PC-9 (cell line): ENCODE results near the gene ATP6V1D. TPM values are rescaled to one million over a fixed set of nuclear protein-coding genes. Genes with fewer than 3 reads are reported as not detected.
A peak's percentile ranks its signal among the peaks of the same experiment; 100 is the strongest.

Experiments used
- BruUV-seq: library from RNA; stranded (reverse); fragments of 400-500 nt; replicated peaks from 2 replicates; lab custom pipeline; 2021; lab: Mats Ljungman, UMichigan
- CTCF ChIA-PET: fragments of 300-600 bp; sonication (Branson Sonifier 250); formaldehyde crosslinking; loops from one replicate; lab custom pipeline; 2022; ENCODE audit warnings: antibody characterized with exemption; lab: Charles Lee
- POLR2A ChIA-PET: fragments of 300-600 bp; sonication (Branson Sonifier 250); formaldehyde crosslinking; loops from one replicate; lab custom pipeline; 2022; ENCODE audit warnings: antibody characterized with exemption; ENCODE audit not compliant: unreplicated experiment; lab: Charles Lee
- DNase-seq, 2 experiments: peaks; one replicate each; pipeline versions ENCODE4 v3.0.0 to v3.0.0-alpha.2; 2015 to 2022; ENCODE audit warnings: mixed read lengths in 1 of 2
- H2AFZ ChIP-seq: fragments of 200-600 bp; sonication (generic); 2 replicates; pipeline ENCODE4 v1.8.1; 2017; ENCODE audit warnings: antibody characterized with exemption
- H3F3A ChIP-seq: fragments of 200-600 bp; sonication (generic); 2 replicates; pipeline ENCODE4 v1.8.1; 2017; ENCODE audit warnings: antibody characterized with exemption, mild to moderate bottlenecking, low read depth; ENCODE audit not compliant: insufficient read depth
- H3K27ac ChIP-seq: fragments of 200-600 bp; sonication (generic); 2 replicates; pipeline ENCODE4 v1.6.1; 2016; ENCODE audit warnings: mixed run types
- H3K27me3 ChIP-seq: fragments of 200-600 bp; sonication (generic); 2 replicates; pipeline ENCODE4 v1.6.1; 2016; ENCODE audit warnings: low read depth, mixed run types; ENCODE audit not compliant: insufficient read depth
- H3K36me3 ChIP-seq: fragments of 200-600 bp; sonication (generic); 2 replicates; pipeline ENCODE4 v1.6.1; 2016; ENCODE audit warnings: low read depth, mixed run types
- H3K4me1 ChIP-seq: fragments of 200-600 bp; sonication (generic); replicated peaks from 2 replicates; pipeline ENCODE4 v1.6.1; 2016; ENCODE audit warnings: mixed run types; ENCODE audit not compliant: insufficient read depth
- H3K4me2 ChIP-seq: fragments of 200-600 bp; sonication (generic); 2 replicates; pipeline ENCODE4 v1.6.1; 2017; ENCODE audit warnings: mixed run types
- H3K4me3 ChIP-seq: fragments of 200-600 bp; sonication (generic); 2 replicates; pipeline ENCODE4 v1.6.1; 2016; ENCODE audit warnings: mixed run types
- H3K79me2 ChIP-seq: fragments of 200-600 bp; sonication (generic); 2 replicates; pipeline ENCODE4 v1.6.1; 2017; ENCODE audit warnings: low read depth, mixed run types
- H3K9me2 ChIP-seq: fragments of 200-600 bp; sonication (generic); 2 replicates; pipeline ENCODE4 v1.8.1; 2017; ENCODE audit warnings: mild to moderate bottlenecking; ENCODE audit not compliant: insufficient read depth
- H3K9me3 ChIP-seq: fragments of 200-600 bp; sonication (generic); 2 replicates; pipeline ENCODE4 v1.8.1; 2016; ENCODE audit warnings: low read depth; ENCODE audit not compliant: insufficient read depth
- H4K20me1 ChIP-seq: fragments of 200-600 bp; sonication (generic); 2 replicates; pipeline ENCODE4 v1.8.1; 2017; ENCODE audit not compliant: insufficient read depth
- EZH2 ChIP-seq: fragments of 200-600 bp; sonication (generic); IDR thresholded peaks from 2 replicates; pipeline ENCODE4 v1.8.0; 2017; ENCODE audit warnings: antibody characterized with exemption, low read depth
- intact Hi-C: fragments of 100-400 bp; cut with micrococcal nuclease; formaldehyde crosslinking; loops from one replicate; pipeline ENCODE4 v1.10.0; 2022; ENCODE audit not compliant: unreplicated experiment
- total RNA-seq: library from RNA; stranded (reverse); gene quantifications from 2 replicates; pipeline ENCODE4 v1.2.3, GENCODE V29; 2021
- TF ChIP-seq, protein P1 (sequence below): fragments of 200-600 bp; sonication (generic); conservative IDR thresholded peaks from 2 replicates; pipeline ENCODE4 v1.6.1; 2017; ENCODE audit warnings: mixed run types, antibody characterized with exemption, mild to moderate bottlenecking, moderate library complexity

The ATP6V1D gene
- total RNA-seq, 1 experiment from 2014 or later, result 67.9 TPM

GRCh38 chr14:67385618-67386017 lies 26.0 kb upstream of the ATP6V1D start:
- intact Hi-C loops, result no loop called here
- Histone ChIP-seq H3K27me3 (no peaks in the 10 kb centered on the region), H3K4me3 (no peak overlapping the region), H4K20me1 (peaks cover 10% of the 10 kb centered on the region; the same call in 1 of the 2 replicates), H3K4me2 (no peak overlapping the region), H3K4me1 (peaks cover 13% of the 10 kb centered on the region), H3K27ac (peak overlapping the region; percentile 5; the same call in 1 of the 2 replicates), H3K79me2 (no peaks in the 10 kb centered on the region), H3F3A (peaks cover 62% of the 10 kb centered on the region), H3K9me3 (no peaks in the 10 kb centered on the region), H3K36me3 (peaks cover 52% of the 10 kb centered on the region), H3K9me2 (no peaks in the 10 kb centered on the region), H2AFZ (no peak overlapping the region)
- TF ChIP-seq, protein P1, sequence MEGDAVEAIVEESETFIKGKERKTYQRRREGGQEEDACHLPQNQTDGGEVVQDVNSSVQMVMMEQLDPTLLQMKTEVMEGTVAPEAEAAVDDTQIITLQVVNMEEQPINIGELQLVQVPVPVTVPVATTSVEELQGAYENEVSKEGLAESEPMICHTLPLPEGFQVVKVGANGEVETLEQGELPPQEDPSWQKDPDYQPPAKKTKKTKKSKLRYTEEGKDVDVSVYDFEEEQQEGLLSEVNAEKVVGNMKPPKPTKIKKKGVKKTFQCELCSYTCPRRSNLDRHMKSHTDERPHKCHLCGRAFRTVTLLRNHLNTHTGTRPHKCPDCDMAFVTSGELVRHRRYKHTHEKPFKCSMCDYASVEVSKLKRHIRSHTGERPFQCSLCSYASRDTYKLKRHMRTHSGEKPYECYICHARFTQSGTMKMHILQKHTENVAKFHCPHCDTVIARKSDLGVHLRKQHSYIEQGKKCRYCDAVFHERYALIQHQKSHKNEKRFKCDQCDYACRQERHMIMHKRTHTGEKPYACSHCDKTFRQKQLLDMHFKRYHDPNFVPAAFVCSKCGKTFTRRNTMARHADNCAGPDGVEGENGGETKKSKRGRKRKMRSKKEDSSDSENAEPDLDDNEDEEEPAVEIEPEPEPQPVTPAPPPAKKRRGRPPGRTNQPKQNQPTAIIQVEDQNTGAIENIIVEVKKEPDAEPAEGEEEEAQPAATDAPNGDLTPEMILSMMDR, result no peak
- TF ChIP-seq EZH2, result no peak
- no TSS peak for BruUV-seq
- ChIA-PET CTCF (interaction anchor here (0.6 to 1.2 kb wide), 6 partner anchors 26 to 1026 kb away, joined by 4 to 9 read pairs (median 6); partner anchors contain the start of genes ATP6V1D, EIF2S1 and PLEK2), POLR2A (no interaction called here)
- no peak for DNase-seq

GRCh38 chr14:67385120-67385519 lies 25.5 kb upstream of the ATP6V1D start:
- POLR2A ChIA-PET, result no interaction called here
- peaks cover 66% of the 10 kb centered on the region for H3F3A ChIP-seq
- peak overlapping the region; percentile 5; the same call in 1 of the 2 replicates for H3K27ac ChIP-seq
- no peaks in the 10 kb centered on the region for H3K9me2 ChIP-seq
- intact Hi-C loops, result no loop called here
- TF ChIP-seq, protein P1, result no peak
- no peak for TF ChIP-seq EZH2
- BruUV-seq, result no TSS peak
- H3K79me2 ChIP-seq, result no peaks in the 10 kb centered on the region
- no peak overlapping the region for H2AFZ ChIP-seq
- no peak overlapping the region; the same call in 1 of the 2 replicates for H3K4me2 ChIP-seq
- no peaks in the 10 kb centered on the region for H3K27me3 ChIP-seq
- H3K4me1 ChIP-seq, result peaks cover 13% of the 10 kb centered on the region
- H3K4me3 ChIP-seq, result no peak overlapping the region
- peak in 1 of 2 experiments; percentile 8 for DNase-seq
- peaks cover 14% of the 10 kb centered on the region for H4K20me1 ChIP-seq
- no peaks in the 10 kb centered on the region for H3K9me3 ChIP-seq
- CTCF ChIA-PET, result interaction anchor here (0.6 to 1.2 kb wide), 5 partner anchors 25 to 1026 kb away, joined by 4 to 9 read pairs (median 6); partner anchors contain the start of genes ATP6V1D and EIF2S1
- peaks cover 57% of the 10 kb centered on the region for H3K36me3 ChIP-seq

DNA sequence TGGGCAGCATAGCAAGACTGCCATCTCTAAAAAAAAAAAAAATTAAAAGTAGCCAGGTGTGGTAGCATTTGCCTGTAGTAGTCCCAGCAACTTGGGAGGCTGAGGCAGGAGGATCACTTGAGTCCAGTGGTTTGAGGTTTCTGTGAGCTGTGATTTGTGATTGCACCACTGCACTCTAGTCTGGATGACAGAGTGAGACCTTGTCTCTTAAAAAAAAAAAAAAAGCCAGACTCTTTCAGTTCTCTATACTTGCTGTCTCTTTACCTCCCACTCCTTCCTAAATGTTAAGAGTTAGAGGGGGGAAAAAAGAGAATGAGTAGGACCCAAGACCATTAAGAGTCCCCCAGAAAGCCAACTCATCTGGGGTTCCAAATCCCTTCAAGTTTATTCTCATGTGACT lies 18.3 kb upstream of the ATP6V1D start:
- CTCF ChIA-PET, result no interaction called here
- intact Hi-C loops, result no loop called here
- POLR2A ChIA-PET, result no interaction called here
- no peak for DNase-seq
- Histone ChIP-seq H3K9me3 (no peaks in the 10 kb centered on the region), H2AFZ (no peak overlapping the region), H3K9me2 (no peaks in the 10 kb centered on the region), H3F3A (peaks cover 37% of the 10 kb centered on the region; the same call in 1 of the 2 replicates), H4K20me1 (peaks cover 48% of the 10 kb centered on the region), H3K79me2 (0 out of 2 replicates have a peak, but pooled peaks cover 4% of the 10 kb centered on the region), H3K4me1 (no peaks in the 10 kb centered on the region), H3K27ac (no peak overlapping the region), H3K27me3 (no peaks in the 10 kb centered on the region), H3K4me3 (no peak overlapping the region), H3K36me3 (peaks cover 74% of the 10 kb centered on the region), H3K4me2 (no peak overlapping the region)
- BruUV-seq, result no TSS peak
- TF ChIP-seq, protein P1, result no peak
- TF ChIP-seq EZH2, result no peak
